Liver (tissue), 2 donors: ENCODE data around the gene GRB2.

Experiments
- TF ChIP-seq, protein P1 (sequence below): fragments of 150-350 bp; IDR thresholded peaks from 2 replicates; pipeline ENCODE4 v1.5.1; 2017; ENCODE audit warnings: improper control_type of control experiment, low read depth, low read length; ENCODE audit not compliant: missing input control
- TF ChIP-seq, protein P2 (sequence below): IDR thresholded peaks from 2 replicates; pipeline ENCODE4 v1.6.1; 2016; ENCODE audit warnings: antibody characterized with exemption
- donor health status: healthy.

DNA sequence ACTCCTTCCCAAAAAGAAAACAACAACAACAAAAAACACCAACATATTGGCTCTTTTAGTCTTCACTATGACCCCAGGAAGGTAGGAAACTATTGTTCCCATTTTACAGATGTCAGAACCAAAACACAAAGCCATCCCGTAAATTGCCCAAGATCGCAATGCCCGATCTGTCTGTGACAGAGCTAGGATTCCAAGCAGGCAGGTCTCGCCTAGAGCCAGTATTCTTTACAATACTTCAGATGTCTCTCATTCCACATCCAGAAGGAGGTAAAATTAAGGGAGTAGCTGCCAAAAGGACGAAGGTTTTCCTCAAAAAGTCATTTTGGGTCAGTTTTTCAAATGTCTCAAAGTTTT, 21.7 kb downstream of the GRB2 start:
- TF ChIP-seq, protein P1, sequence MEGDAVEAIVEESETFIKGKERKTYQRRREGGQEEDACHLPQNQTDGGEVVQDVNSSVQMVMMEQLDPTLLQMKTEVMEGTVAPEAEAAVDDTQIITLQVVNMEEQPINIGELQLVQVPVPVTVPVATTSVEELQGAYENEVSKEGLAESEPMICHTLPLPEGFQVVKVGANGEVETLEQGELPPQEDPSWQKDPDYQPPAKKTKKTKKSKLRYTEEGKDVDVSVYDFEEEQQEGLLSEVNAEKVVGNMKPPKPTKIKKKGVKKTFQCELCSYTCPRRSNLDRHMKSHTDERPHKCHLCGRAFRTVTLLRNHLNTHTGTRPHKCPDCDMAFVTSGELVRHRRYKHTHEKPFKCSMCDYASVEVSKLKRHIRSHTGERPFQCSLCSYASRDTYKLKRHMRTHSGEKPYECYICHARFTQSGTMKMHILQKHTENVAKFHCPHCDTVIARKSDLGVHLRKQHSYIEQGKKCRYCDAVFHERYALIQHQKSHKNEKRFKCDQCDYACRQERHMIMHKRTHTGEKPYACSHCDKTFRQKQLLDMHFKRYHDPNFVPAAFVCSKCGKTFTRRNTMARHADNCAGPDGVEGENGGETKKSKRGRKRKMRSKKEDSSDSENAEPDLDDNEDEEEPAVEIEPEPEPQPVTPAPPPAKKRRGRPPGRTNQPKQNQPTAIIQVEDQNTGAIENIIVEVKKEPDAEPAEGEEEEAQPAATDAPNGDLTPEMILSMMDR = no peak
- TF ChIP-seq, protein P2, sequence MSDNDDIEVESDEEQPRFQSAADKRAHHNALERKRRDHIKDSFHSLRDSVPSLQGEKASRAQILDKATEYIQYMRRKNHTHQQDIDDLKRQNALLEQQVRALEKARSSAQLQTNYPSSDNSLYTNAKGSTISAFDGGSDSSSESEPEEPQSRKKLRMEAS = no peak
